HepG2 (cell line): Measurements from ENCODE around the gene NUDT2. TPM values are rescaled to one million over a fixed set of nuclear protein-coding genes. Genes with fewer than 3 reads are reported as not detected.
A peak's percentile ranks its signal among the peaks of the same experiment; 100 is the strongest.

Source experiments
- FOXK1 ChIP-seq: sonication (generic); formaldehyde crosslinking; IDR thresholded peaks from 2 replicates; pipeline ENCODE4 v1.4.0; 2020; ENCODE audit warnings: low read depth, missing genetic modification reagents, borderline replicate concordance
- KLF16 ChIP-seq, 2 experiments: sonication (generic) in 1 of 2; formaldehyde crosslinking in 1 of 2; IDR thresholded peaks; 2 replicates each; pipeline versions ENCODE4 v1.6.1 to v1.8.0; 2016 to 2023; ENCODE audit warnings: missing genetic modification reagents in 2 of 2, missing compliant biosample characterization in 1 of 2
- WIZ ChIP-seq: sonication (generic); formaldehyde crosslinking; IDR thresholded peaks from 2 replicates; pipeline ENCODE4 v1.5.1; 2020; ENCODE audit warnings: mild to moderate bottlenecking, missing genetic modification reagents
- ZKSCAN1 ChIP-seq: fragments of 150-350 bp; IDR thresholded peaks from 2 replicates; pipeline ENCODE4 v1.6.1; 2014; ENCODE audit warnings: low read length
- polyA plus RNA-seq, 8 experiments: library from polyadenylated mRNA; depleted of rRNA in 3 of 8; stranded (reverse) in 7 of 8; unstranded in 1 of 8; fragments of >200 nt; fragmentation: Illumina TruSeq in 4 of 8; extraction: Trizol in 4 of 8; gene quantifications; 2 replicates each; pipeline versions ENCODE4 v1.2.1 to v1.2.3, GENCODE V29; 2011 to 2016; ENCODE audit warnings: low read depth in 4 of 8, missing spikeins in 1 of 8, mixed read lengths in 1 of 8; ENCODE audit not compliant: insufficient read depth in 1 of 8
- total RNA-seq, 5 experiments: library from RNA; depleted of rRNA; stranded (reverse); fragments of >200 nt; fragmentation: Illumina TruSeq; extraction: Trizol; gene quantifications; 2 replicates each; pipeline ENCODE4 v1.2.3, GENCODE V29; 2016; ENCODE audit warnings: low read depth in 1 of 5
- TF ChIP-seq, protein P1 (sequence below), 2 experiments: fragments of 450-650 bp in 1 of 2; sonication (generic) in 1 of 2; formaldehyde crosslinking in 1 of 2; IDR thresholded peaks; 2 replicates each; pipeline versions ENCODE4 v1.6.1 to v1.8.0; 2016 to 2022; ENCODE audit warnings: antibody characterized with exemption in 1 of 2, mild to moderate bottlenecking in 1 of 2, missing genetic modification reagents in 1 of 2

The NUDT2 gene
- total and polyA plus RNA-seq, 2 of the 13 experiments (the other 11 are each of a cell fraction or from before 2014, with no cell fraction given) = 19.9 to 24.6 TPM

- TF ChIP-seq, protein P1, sequence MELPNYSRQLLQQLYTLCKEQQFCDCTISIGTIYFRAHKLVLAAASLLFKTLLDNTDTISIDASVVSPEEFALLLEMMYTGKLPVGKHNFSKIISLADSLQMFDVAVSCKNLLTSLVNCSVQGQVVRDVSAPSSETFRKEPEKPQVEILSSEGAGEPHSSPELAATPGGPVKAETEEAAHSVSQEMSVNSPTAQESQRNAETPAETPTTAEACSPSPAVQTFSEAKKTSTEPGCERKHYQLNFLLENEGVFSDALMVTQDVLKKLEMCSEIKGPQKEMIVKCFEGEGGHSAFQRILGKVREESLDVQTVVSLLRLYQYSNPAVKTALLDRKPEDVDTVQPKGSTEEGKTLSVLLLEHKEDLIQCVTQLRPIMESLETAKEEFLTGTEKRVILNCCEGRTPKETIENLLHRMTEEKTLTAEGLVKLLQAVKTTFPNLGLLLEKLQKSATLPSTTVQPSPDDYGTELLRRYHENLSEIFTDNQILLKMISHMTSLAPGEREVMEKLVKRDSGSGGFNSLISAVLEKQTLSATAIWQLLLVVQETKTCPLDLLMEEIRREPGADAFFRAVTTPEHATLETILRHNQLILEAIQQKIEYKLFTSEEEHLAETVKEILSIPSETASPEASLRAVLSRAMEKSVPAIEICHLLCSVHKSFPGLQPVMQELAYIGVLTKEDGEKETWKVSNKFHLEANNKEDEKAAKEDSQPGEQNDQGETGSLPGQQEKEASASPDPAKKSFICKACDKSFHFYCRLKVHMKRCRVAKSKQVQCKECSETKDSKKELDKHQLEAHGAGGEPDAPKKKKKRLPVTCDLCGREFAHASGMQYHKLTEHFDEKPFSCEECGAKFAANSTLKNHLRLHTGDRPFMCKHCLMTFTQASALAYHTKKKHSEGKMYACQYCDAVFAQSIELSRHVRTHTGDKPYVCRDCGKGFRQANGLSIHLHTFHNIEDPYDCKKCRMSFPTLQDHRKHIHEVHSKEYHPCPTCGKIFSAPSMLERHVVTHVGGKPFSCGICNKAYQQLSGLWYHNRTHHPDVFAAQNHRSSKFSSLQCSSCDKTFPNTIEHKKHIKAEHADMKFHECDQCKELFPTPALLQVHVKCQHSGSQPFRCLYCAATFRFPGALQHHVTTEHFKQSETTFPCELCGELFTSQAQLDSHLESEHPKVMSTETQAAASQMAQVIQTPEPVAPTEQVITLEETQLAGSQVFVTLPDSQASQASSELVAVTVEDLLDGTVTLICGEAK (IDR thresholded peaks at IDR 0.05) = no peak
- TF ChIP-seq, protein P1 (CRISPR knock-in tag; IDR thresholded peaks at IDR 0.05) = no peak
- no peak for TF ChIP-seq WIZ (CRISPR knock-in tag)
- TF ChIP-seq KLF16 (CRISPR knock-in tag; IDR thresholded peaks at IDR 0.05) = no peak
- 0 out of 2 replicates have a peak, but pooled peaks have one; percentile 3 for TF ChIP-seq FOXK1
- TF ChIP-seq ZKSCAN1 = no peak
- TF ChIP-seq, all 625 proteins: peak for 1
Measured at GRCh38 chr9:34374339-34374738, 45.0 kb downstream of the NUDT2 start (continued).
